A549 (cell line): ENCODE results near the gene RPL39L. TPM values are rescaled to one million over a fixed set of nuclear protein-coding genes. Genes with fewer than 3 reads are reported as not detected.

Experiments used
- ATAC-seq, 2 experiments: fragments of 200-7000 bp in 1 of 2; fragments of >200 bp in 1 of 2; cut with Nextera tagmentation in 1 of 2; cut with Tn5 transposase in 1 of 2; 3 replicates each; pipeline versions ENCODE4 v1.8.0 to v1.9.1; 2018 to 2020; ENCODE audit warnings: mild to moderate bottlenecking in 1 of 2, moderate library complexity in 1 of 2
- CTCF ChIA-PET: fragments of 300-600 bp; sonication (Branson Sonifier 250); formaldehyde crosslinking; extraction: SDS; loops from one replicate; lab custom pipeline; 2021; ENCODE audit warnings: antibody characterized with exemption, inconsistent platforms; lab: Yijun Ruan, JAX
- POLR2A ChIA-PET: fragments of 350-600 bp; formaldehyde crosslinking; extraction: SDS; loops from one replicate; lab custom pipeline; 2021; ENCODE audit warnings: antibody characterized with exemption, inconsistent platforms; lab: Yijun Ruan, JAX
- DNase-seq, 2 experiments: peaks; one replicate each; pipeline versions ENCODE4 v3.0.0 to v3.0.0-alpha.2; 2011 to 2016; ENCODE audit warnings: low read depth in 1 of 2, low spot score in 1 of 2
- FAIRE-seq: peaks from 2 replicates; lab custom pipeline; 2011; peaks lifted over from hg19 to GRCh38; lab: Jason Lieb, UNC
- H3K27ac ChIP-seq, 2 experiments: fragments of >200 bp; sonication (Bioruptor Twin); formaldehyde crosslinking; 3 replicates each; pipeline ENCODE4 v1.5.1; 2016 to 2017
- H3K4me1 ChIP-seq: fragments of >200 bp; sonication (Bioruptor Twin); formaldehyde crosslinking; 3 replicates; pipeline ENCODE4 v1.6.1; 2016
- H3K4me2 ChIP-seq: fragments of >200 bp; sonication (Bioruptor Twin); formaldehyde crosslinking; 3 replicates; pipeline ENCODE4 v1.6.1; 2016
- H3K4me3 ChIP-seq: fragments of >200 bp; sonication (Bioruptor Twin); formaldehyde crosslinking; 3 replicates; pipeline ENCODE4 v1.5.1; 2016
- H3K9me3 ChIP-seq: fragments of >200 bp; sonication (Bioruptor Twin); formaldehyde crosslinking; 3 replicates; pipeline ENCODE4 v1.6.1; 2016
- BHLHE40 ChIP-seq: IDR thresholded peaks from 2 replicates; pipeline ENCODE4 v1.6.1; 2012; ENCODE audit warnings: low read depth, low read length, inconsistent platforms
- CHD2 ChIP-seq: fragments of 150-350 bp; IDR thresholded peaks from 2 replicates; pipeline ENCODE4 v1.6.1; 2014; ENCODE audit warnings: low read length; ENCODE audit not compliant: partially characterized antibody
- CTCF ChIP-seq: fragments of >200 bp; sonication (Bioruptor Twin); formaldehyde crosslinking; IDR thresholded peaks from 3 replicates; pipeline ENCODE4 v1.5.1; 2016
- E2F6 ChIP-seq: IDR thresholded peaks from 2 replicates; pipeline ENCODE4 v1.6.1; 2012; ENCODE audit warnings: low read depth, borderline replicate concordance
- EHF ChIP-seq: fragments of 250-450 bp; sonication (Bioruptor Pico); IDR thresholded peaks from 2 replicates; pipeline ENCODE4 v1.5.0; 2020; ENCODE audit warnings: mild to moderate bottlenecking
- EHMT2 ChIP-seq: fragments of 200-600 bp; sonication (generic); IDR thresholded peaks from 2 replicates; pipeline ENCODE4 v1.6.1; 2016; ENCODE audit warnings: antibody characterized with exemption, low read depth, mild to moderate bottlenecking, moderate library complexity
- ESRRA ChIP-seq: fragments of 150-350 bp; IDR thresholded peaks from 2 replicates; pipeline ENCODE4 v1.6.1; 2014; ENCODE audit warnings: mild to moderate bottlenecking, low read length, borderline replicate concordance
- FOSB ChIP-seq: fragments of 250-450 bp; sonication (Bioruptor Pico); IDR thresholded peaks from 2 replicates; pipeline ENCODE4 v1.5.0; 2020; ENCODE audit warnings: mild to moderate bottlenecking, moderate library complexity
- FOSL2 ChIP-seq, 2 experiments: fragments of 450-650 bp in 1 of 2; fragments of >200 bp in 1 of 2; sonication (Bioruptor Twin) in 1 of 2; formaldehyde crosslinking; IDR thresholded peaks; 2 replicates each; pipeline versions ENCODE4 v1.5.0 to v1.6.1; 2016 to 2020; ENCODE audit warnings: mild to moderate bottlenecking in 1 of 2, moderate library complexity in 1 of 2
- FOXS1 ChIP-seq: fragments of 250-450 bp; sonication (Bioruptor Pico); IDR thresholded peaks from 2 replicates; pipeline ENCODE4 v1.5.0; 2020; ENCODE audit warnings: mild to moderate bottlenecking, moderate library complexity
- HES2 ChIP-seq: fragments of >200 bp; sonication (Bioruptor Twin); formaldehyde crosslinking; IDR thresholded peaks from 2 replicates; pipeline ENCODE4 v1.6.1; 2016
- HOXA7 ChIP-seq: fragments of 250-450 bp; sonication (Bioruptor Pico); IDR thresholded peaks from 2 replicates; pipeline ENCODE4 v1.5.0; 2020; ENCODE audit warnings: mild to moderate bottlenecking, moderate library complexity
- KDM5A ChIP-seq: fragments of 200-600 bp; sonication (generic); IDR thresholded peaks from 2 replicates; pipeline ENCODE4 v1.6.1; 2016; ENCODE audit warnings: antibody characterized with exemption, mild to moderate bottlenecking
- NFE2L2 ChIP-seq: fragments of 150-350 bp; conservative IDR thresholded peaks from 2 replicates; pipeline ENCODE4 v1.6.1; 2014; ENCODE audit warnings: low read length
- RCOR1 ChIP-seq: fragments of 150-350 bp; IDR thresholded peaks from 2 replicates; pipeline ENCODE4 v1.6.1; 2014; ENCODE audit warnings: antibody characterized with exemption, low read length, low read depth
- SMC3 ChIP-seq: fragments of >200 bp; sonication (Bioruptor Twin); formaldehyde crosslinking; IDR thresholded peaks from 3 replicates; pipeline ENCODE4 v1.6.1; 2018; ENCODE audit warnings: inconsistent platforms
- TP53 ChIP-seq: fragments of 250-450 bp; sonication (Bioruptor Pico); IDR thresholded peaks from 2 replicates; pipeline ENCODE4 v1.5.0; 2021; ENCODE audit warnings: mild to moderate bottlenecking, moderate library complexity
- USF2 ChIP-seq: fragments of 450-650 bp; IDR thresholded peaks from 2 replicates; pipeline ENCODE4 v1.6.1; 2014; ENCODE audit warnings: antibody characterized with exemption
- ZC3H11A ChIP-seq: fragments of 450-650 bp; IDR thresholded peaks from 2 replicates; pipeline ENCODE4 v1.6.1; 2014; ENCODE audit warnings: antibody characterized with exemption, mild to moderate bottlenecking
- ZFP36 ChIP-seq: fragments of 450-650 bp; IDR thresholded peaks from 2 replicates; pipeline ENCODE4 v1.6.1; 2014; ENCODE audit warnings: borderline replicate concordance; ENCODE audit not compliant: partially characterized antibody
- ZSCAN20 ChIP-seq: fragments of 250-450 bp; sonication (Bioruptor Pico); IDR thresholded peaks from 2 replicates; pipeline ENCODE4 v1.8.0; 2022; ENCODE audit warnings: mild to moderate bottlenecking, moderate library complexity
- WGBS: methylation state at CpG from one replicate; pipeline ENCODE4 v1.1.6; 2017; ENCODE audit errors: missing lambda C conversion rate; 5-methylcytosine and 5-hydroxymethylcytosine counted together
- polyA plus RNA-seq, 4 experiments: library from polyadenylated mRNA; depleted of rRNA in 3 of 4; stranded (reverse); fragments of >200 nt; fragmentation: RNase III in 1 of 4; extraction: RNeasy Plus Mini Kit Qiagen cat#74134 plus additional on column Dnase treatment in 1 of 4; gene quantifications; 2 replicates in 3 of 4; 3 replicates in 1 of 4; pipeline ENCODE4 v1.2.3, GENCODE V29; 2011 to 2017

RPL39L gene
- polyA plus RNA-seq, 2 of the 4 experiments (the other 2 are of a cell fraction) = 54.2 to 56.4 TPM

- Histone ChIP-seq H3K27ac (no peak overlapping the region), H3K9me3 (no peaks in the 10 kb centered on the region), H3K4me2 (no peak overlapping the region), H3K4me3 (no peak overlapping the region)
- no peak for DNase-seq
- no peak for ATAC-seq
- ChIA-PET POLR2A (interaction anchor here (0.8 kb wide), 1 partner anchor 28 kb away, joined by 3 read pairs; the partner anchor contains the start of gene RPL39L), CTCF (interaction anchor here (0.6 to 10.4 kb wide), 3 partner anchors 31 to 317 kb away, joined by 3 to 85 read pairs (median 5); no protein-coding TSS in a partner anchor)
- no peak for FAIRE-seq
- WGBS = 62% methylated on average over 5 of the region's 5 CpGs
- TF ChIP-seq FOSL2 (IDR thresholded peaks at IDR 0.05) (no peak), FOSL2 (CRISPR knock-in tag; IDR thresholded peaks at IDR 0.05) (no peak), ZFP36 (no peak), FOXS1 (CRISPR knock-in tag) (no peak), ZC3H11A (no peak), CTCF (no peak), KDM5A (no peak), BHLHE40 (no peak), HOXA7 (CRISPR knock-in tag) (no peak), SMC3 (no peak), CHD2 (no peak), RCOR1 (no peak), ZSCAN20 (CRISPR knock-in tag) (no peak), NFE2L2 (no peak), EHMT2 (no peak), USF2 (no peak), HES2 (no peak), E2F6 (no peak), ESRRA (no peak), TP53 (CRISPR knock-in tag) (no peak)
- TF ChIP-seq, all 56 proteins: peak for 0
- no peaks in the 10 kb centered on the region for H3K4me1 ChIP-seq
These were observed 28.5 kb upstream of the RPL39L start for GRCh38 chr3:187167777-187168176.

- ATAC-seq (no peak), FAIRE-seq (no peak), DNase-seq (no peak)
- Histone ChIP-seq H3K27ac (no peak overlapping the region), H3K9me3 (no peaks in the 10 kb centered on the region), H3K4me3 (no peak overlapping the region), H3K4me2 (no peak overlapping the region), H3K4me1 (no peaks in the 10 kb centered on the region)
- TF ChIP-seq BHLHE40 = no peak
- TF ChIP-seq EHF = no peak
- no peak for TF ChIP-seq FOSB (CRISPR knock-in tag)
- no peak for TF ChIP-seq ZSCAN20 (CRISPR knock-in tag)
- TF ChIP-seq KDM5A = no peak
- ChIA-PET CTCF (interaction anchor here (0.7 to 10.4 kb wide), 3 partner anchors 54 to 316 kb away, joined by 5 to 85 read pairs (median 32); no protein-coding TSS in a partner anchor), POLR2A (no interaction called here)
- WGBS = 57% methylated on average over 8 of the region's 8 CpGs
These were observed 27.5 kb upstream of the RPL39L start for GRCh38 chr3:187166750-187167149.
